ENCODE measurements around the gene CASZ1.

The CASZ1 gene

DNA sequence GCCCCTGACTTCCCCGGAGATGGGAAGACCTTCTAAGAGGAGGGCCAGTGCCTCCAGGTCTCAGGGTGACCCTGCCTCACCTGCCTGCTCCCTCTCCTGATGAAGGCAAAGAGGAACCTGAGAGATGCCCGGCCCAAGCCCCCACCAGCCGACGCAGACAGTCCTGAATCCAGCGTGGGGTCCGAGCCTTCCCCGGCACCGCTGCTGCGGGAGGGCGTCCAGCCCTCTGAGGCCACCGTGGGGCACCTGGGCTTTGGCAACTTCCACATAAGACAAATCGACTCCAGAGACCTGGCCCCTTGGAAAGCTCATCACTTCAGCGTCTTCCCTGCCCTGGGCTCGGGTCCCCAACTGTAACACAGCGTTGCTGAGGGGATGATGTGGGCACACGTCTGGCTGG, 122.2 kb downstream of the CASZ1 start:
- H3K36me3 Mint-ChIP-seq, result no peaks in the 10 kb centered on the region
- H3K4me1 Mint-ChIP-seq (ENCODE audit: low read depth), result no peaks in the 10 kb centered on the region
- H3K9me3 Mint-ChIP-seq (ENCODE audit: low read depth), result no peaks in the 10 kb centered on the region
- no peaks in the 10 kb centered on the region for H3K27me3 Mint-ChIP-seq
- no peak overlapping the region for H3K4me3 Mint-ChIP-seq
- H3K27ac Mint-ChIP-seq, result no peak overlapping the region

GRCh38 chr1:10673109-10673711, 123.2 kb downstream of the CASZ1 start:
- no peaks in the 10 kb centered on the region for H3K27me3 Mint-ChIP-seq
- no peaks in the 10 kb centered on the region for H3K9me3 Mint-ChIP-seq (ENCODE audit: low read depth)
- no peak overlapping the region for H3K27ac Mint-ChIP-seq
- no peaks in the 10 kb centered on the region for H3K4me1 Mint-ChIP-seq (ENCODE audit: low read depth)
- H3K4me3 Mint-ChIP-seq, result no peak overlapping the region
- no peaks in the 10 kb centered on the region for H3K36me3 Mint-ChIP-seq

GRCh38 chr1:10672343-10673050, 123.9 kb downstream of the CASZ1 start:
- no peak overlapping the region for H3K27ac Mint-ChIP-seq
- H3K36me3 Mint-ChIP-seq, result no peaks in the 10 kb centered on the region
- no peaks in the 10 kb centered on the region for H3K4me1 Mint-ChIP-seq (ENCODE audit: low read depth)
- no peaks in the 10 kb centered on the region for H3K27me3 Mint-ChIP-seq
- no peaks in the 10 kb centered on the region for H3K9me3 Mint-ChIP-seq (ENCODE audit: low read depth)
- H3K4me3 Mint-ChIP-seq, result no peak overlapping the region

DNA sequence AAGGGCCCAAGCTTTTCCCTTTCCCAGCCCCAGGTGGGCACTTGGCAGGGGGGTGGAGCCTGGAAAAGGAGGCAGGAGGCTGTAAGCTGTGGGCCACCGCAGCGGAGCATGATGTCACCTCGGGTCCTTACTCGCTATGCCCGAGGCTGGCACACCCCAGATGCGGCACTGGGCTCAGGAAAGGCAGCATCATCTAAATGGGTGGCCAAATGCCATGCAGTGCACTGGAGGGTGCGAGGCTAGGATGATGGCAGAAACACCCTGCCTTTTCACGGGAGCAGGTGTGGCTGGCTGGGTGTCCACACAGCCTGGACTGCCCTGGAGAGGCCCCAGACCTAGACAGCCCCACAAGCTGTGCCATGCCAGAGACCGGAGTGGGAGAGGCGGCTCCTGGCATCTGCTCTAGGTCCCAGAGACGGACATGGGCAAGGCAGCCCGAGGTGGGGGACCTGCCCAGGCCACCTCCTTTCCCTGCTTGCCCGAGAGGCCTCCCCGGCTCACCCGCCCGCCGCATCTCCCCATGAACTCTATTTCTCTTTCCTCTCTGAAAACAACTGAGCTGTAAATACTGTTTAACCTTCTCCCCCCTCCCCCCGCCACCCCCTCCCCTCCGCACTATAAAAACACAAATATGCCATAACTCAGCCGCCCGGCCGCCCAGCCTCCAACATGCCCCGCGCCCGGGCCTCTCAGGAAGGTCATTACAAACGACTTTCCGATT, 124.7 kb downstream of the CASZ1 start:
- Mint-ChIP-seq H3K4me1 (ENCODE audit: low read depth) (no peaks in the 10 kb centered on the region), H3K27ac (no peak overlapping the region), H3K27me3 (no peaks in the 10 kb centered on the region), H3K4me3 (no peak overlapping the region), H3K36me3 (no peaks in the 10 kb centered on the region), H3K9me3 (ENCODE audit: low read depth) (no peaks in the 10 kb centered on the region)

DNA sequence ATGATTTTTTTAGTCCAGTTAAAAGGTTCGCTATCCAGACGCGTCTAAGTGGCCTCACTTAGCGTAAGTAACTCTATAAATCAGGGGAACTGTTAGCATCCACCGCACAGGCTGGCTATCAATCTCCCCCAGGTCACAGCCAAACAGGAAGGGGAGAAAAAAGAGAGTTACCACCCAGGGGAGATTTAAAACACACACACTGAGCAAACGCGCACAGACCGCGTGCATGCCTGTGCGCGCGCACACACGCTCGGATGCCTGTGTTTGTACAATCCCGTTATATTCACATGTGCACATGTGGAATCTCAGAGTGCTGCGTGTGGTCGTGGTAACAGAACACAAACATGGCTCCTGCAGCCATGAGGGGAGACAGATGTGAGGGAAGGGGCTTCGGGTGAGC, 125.4 kb downstream of the CASZ1 start:
- Mint-ChIP-seq H3K27me3 (no peaks in the 10 kb centered on the region), H3K27ac (no peak overlapping the region), H3K36me3 (no peaks in the 10 kb centered on the region), H3K4me1 (ENCODE audit: low read depth) (no peaks in the 10 kb centered on the region), H3K9me3 (ENCODE audit: low read depth) (no peaks in the 10 kb centered on the region), H3K4me3 (no peak overlapping the region)

DNA sequence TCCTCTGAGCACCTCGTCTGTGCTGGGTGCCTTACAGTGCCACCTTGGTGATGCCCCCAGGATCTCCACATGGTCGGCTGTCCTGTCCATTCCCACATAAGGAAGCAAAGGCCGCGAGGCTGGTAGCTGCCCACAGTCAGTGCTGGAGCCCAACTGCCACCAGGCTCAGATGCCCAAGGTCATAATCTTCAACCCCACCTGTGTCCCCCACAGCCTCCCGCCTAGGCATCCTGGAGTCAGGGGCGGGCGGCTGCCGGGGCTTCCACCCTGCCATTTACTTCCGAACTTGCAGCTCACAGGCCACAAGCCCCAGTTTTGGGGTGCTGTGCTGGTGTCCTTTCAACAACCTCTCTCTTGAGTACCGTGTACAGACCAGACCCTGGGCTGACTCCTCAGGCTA, 126.3 kb downstream of the CASZ1 start:
- Mint-ChIP-seq H3K9me3 (ENCODE audit: low read depth) (no peaks in the 10 kb centered on the region), H3K4me1 (ENCODE audit: low read depth) (no peaks in the 10 kb centered on the region), H3K27me3 (no peaks in the 10 kb centered on the region), H3K4me3 (no peak overlapping the region), H3K27ac (no peak overlapping the region), H3K36me3 (no peaks in the 10 kb centered on the region)

DNA sequence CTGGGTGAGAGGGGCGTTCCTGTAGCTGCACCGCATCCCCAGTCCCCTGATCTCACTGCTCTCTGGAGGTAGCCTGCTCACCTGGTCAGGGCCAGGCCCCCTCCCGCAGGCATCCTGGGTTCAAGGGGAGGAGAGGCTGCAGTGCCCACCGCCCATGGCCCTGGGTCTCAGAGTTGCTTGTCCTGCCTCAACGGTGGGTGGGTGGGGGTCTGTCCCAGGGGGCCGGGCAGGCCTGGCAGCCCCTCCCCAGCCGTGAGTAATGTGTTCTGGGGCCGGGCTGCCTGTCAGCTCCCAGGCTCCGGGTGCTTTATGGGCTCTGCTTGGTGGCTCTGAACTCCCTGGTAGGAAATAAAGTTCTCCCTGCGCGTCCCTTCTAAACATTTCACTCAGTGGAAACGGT, 126.9 kb downstream of the CASZ1 start:
- no peaks in the 10 kb centered on the region for H3K36me3 Mint-ChIP-seq
- H3K9me3 Mint-ChIP-seq (ENCODE audit: low read depth), result no peaks in the 10 kb centered on the region
- no peak overlapping the region for H3K27ac Mint-ChIP-seq
- H3K27me3 Mint-ChIP-seq, result no peaks in the 10 kb centered on the region
- no peak overlapping the region for H3K4me3 Mint-ChIP-seq
- no peaks in the 10 kb centered on the region for H3K4me1 Mint-ChIP-seq (ENCODE audit: low read depth)

DNA sequence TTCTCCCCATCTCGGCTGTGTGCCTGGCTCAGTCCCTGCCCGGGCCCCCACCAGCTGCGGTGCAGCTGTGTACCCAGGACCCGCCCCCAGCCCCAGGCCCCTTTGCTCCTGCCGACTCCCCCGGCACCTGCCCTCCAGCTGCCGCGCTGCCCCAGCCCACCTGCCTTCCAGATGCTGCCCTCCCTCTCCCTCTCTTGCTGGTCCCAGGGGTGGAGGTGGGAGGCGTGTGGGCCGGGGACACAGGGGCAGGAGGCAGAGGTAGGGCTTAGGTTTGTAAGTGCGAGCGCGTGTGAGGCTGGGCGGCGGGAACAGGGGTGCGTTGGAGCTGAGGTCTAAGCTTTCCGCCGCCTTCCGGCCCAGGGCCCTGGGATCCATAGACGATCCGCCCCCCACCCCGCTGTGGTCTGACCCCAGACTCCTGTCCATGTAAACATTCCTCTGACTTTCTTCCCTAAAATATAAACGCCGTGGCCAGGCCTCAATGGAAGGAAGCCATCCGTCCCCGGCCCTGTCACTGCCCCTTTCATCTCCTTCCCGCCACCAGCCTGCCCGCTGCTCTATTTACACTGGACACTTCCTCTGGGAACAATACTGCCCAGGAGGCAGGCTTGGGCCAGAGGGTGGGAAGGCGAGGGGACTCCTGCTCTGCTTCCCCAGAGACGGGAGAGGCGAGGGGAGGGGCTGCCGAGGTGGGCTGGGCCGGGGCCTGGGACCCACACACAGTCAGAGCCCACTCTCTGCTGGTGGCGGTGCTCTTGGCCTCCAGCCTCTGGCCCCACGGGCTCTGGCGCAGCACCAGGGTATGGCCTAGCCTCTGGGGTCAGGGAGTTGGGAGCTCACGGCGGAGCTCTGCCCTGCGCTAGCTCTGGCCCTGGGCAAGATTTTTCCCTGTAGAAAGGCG, 128.3 kb downstream of the CASZ1 start:
- Mint-ChIP-seq H3K27ac (no peak overlapping the region), H3K4me3 (no peak overlapping the region), H3K27me3 (no peaks in the 10 kb centered on the region), H3K4me1 (ENCODE audit: low read depth) (no peaks in the 10 kb centered on the region), H3K9me3 (ENCODE audit: low read depth) (no peaks in the 10 kb centered on the region), H3K36me3 (no peaks in the 10 kb centered on the region)

DNA sequence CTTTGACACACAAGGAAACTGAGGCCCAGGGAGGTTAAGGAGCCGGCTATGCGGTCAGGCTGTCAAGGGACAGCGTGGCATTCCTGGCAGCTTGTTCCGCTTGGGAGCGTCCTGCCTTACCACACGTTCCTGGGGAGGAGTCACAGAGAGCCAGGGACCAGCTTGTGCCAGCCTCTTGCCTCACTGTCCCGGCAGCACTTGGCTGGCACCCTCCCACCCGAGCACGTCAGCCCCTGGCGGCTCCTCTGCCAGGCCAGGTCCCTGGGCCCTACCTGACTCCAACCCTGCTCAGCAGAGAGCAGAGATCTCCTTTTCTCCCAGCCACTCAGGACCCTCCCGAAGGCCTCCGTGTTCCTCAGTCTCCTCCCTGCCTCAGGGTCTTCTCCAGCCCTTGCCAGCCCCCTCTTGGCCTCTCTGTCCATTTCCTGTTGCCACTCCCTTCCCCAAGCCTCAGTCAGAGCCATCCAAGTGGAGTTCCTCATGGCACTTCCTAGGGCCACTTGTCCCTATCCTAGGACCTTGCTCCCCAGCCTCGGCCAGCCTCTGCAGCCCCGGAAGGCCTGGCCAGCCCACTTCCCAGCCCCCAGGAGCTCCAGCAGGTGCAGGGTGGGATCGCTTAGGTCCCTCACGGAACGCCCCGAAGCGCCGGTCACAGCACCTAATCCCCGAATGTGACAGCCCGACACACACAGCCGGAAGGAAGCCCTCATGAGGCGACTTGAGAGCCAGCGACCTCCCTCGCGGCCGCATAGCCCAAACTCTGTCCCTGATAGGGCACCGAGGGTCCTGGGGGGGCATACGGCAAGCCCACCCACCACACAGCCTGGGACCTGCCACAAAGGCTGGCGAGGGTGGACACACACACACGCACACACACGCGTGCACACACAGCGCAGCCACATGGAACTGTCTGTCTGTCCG, 130.3 kb downstream of the CASZ1 start:
- H3K9me3 Mint-ChIP-seq (ENCODE audit: low read depth), result no peaks in the 10 kb centered on the region

GRCh38 chr1:10665226-10665625, 131.2 kb downstream of the CASZ1 start:
- H3K9me3 Mint-ChIP-seq (ENCODE audit: low read depth), result no peaks in the 10 kb centered on the region
- H3K27ac Mint-ChIP-seq, result no peak overlapping the region
- no peaks in the 10 kb centered on the region for H3K4me1 Mint-ChIP-seq (ENCODE audit: low read depth)
- no peak overlapping the region for H3K4me3 Mint-ChIP-seq
- H3K36me3 Mint-ChIP-seq, result no peaks in the 10 kb centered on the region
- H3K27me3 Mint-ChIP-seq, result no peaks in the 10 kb centered on the region

More for the DNA sequence above, 130.3 kb downstream of the CASZ1 start:
- H3K27me3 Mint-ChIP-seq, result no peaks in the 10 kb centered on the region
- no peaks in the 10 kb centered on the region for H3K4me1 Mint-ChIP-seq (ENCODE audit: low read depth)
- H3K4me3 Mint-ChIP-seq, result no peak overlapping the region
- no peaks in the 10 kb centered on the region for H3K36me3 Mint-ChIP-seq
- H3K27ac Mint-ChIP-seq, result no peak overlapping the region

- H3K4me3 Mint-ChIP-seq, result no peak overlapping the region
- H3K4me1 Mint-ChIP-seq (ENCODE audit: low read depth), result no peaks in the 10 kb centered on the region
- no peaks in the 10 kb centered on the region for H3K36me3 Mint-ChIP-seq
- H3K9me3 Mint-ChIP-seq (ENCODE audit: low read depth), result no peaks in the 10 kb centered on the region
- no peak overlapping the region for H3K27ac Mint-ChIP-seq
- no peaks in the 10 kb centered on the region for H3K27me3 Mint-ChIP-seq
Measured at GRCh38 chr1:10664251-10664650, 132.2 kb downstream of the CASZ1 start.

DNA sequence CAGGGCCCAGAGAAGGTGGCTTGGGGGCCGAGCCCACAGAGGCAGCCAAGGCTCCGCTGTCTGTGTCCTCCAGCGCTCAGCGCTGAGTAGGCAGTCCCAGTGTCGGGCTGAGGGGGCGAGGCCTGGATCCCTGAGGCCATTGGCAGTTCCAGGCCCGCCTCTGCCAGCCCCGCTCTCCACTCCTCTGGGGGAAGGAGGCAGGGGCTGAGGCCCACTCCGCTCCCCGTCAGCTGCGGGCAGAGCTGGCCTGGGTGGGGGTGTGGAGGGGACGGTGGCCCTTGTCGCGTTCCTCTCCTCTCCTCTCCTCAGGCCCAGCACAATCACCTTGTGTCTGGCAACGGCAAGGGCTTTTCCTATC, 132.8 kb downstream of the CASZ1 start:
- Mint-ChIP-seq H3K27me3 (no peaks in the 10 kb centered on the region), H3K4me1 (ENCODE audit: low read depth) (no peaks in the 10 kb centered on the region), H3K36me3 (no peaks in the 10 kb centered on the region), H3K9me3 (ENCODE audit: low read depth) (no peaks in the 10 kb centered on the region), H3K27ac (no peak overlapping the region), H3K4me3 (no peak overlapping the region)

DNA sequence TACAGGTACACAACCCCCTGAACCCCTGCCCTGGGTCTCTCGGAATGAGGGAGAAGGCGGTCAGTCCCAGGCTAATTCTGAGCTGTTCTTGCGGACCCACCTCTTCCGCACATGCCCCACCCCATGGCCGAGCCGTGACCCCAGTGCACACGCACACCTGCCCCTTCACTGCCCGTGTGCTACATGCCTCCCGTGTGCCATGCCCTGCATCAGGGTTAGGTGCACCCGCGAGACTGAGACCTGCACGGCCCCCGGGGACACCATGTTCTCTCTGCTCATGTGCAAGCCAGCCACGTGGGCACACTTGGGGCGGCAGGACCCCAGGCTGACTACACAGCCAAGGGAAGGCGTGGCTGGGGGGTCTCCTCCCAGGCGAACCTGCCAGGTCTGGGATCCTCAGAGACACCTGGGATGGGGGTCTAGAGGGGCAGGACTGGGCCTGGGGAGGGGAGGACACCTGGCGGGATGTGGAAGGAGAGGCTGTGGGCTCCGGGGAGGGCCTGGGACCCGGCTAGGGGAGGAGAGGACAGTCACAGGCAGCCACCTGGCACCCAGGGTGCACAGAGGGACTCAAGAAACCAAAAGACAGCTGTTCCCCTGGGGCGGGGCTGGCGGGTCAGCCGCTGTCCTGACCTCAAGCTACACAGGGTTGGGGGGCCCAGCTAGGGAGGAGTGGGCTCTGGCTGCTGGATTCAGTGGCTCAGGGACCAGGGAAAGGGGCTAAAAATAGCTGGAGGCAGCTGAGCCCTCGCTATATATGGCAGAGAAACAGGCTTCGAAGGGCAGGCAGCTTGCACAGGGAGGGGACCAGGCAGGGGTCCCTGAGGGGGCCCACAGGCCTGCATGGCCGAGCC, 133.4 kb downstream of the CASZ1 start:
- no peak overlapping the region for H3K4me3 Mint-ChIP-seq
- no peaks in the 10 kb centered on the region for H3K4me1 Mint-ChIP-seq (ENCODE audit: low read depth)
- no peaks in the 10 kb centered on the region for H3K9me3 Mint-ChIP-seq (ENCODE audit: low read depth)
- H3K36me3 Mint-ChIP-seq, result no peaks in the 10 kb centered on the region
- H3K27ac Mint-ChIP-seq, result no peak overlapping the region
- H3K27me3 Mint-ChIP-seq, result no peaks in the 10 kb centered on the region

Data from activated naive CD8-positive, alpha-beta T cell (primary cell).